GM12878 (cell line): ENCODE measurements around the gene PIEZO2. TPM values are rescaled to one million over a fixed set of nuclear protein-coding genes. Genes with fewer than 3 reads are reported as not detected.

Experiments used
- ATAC-seq: fragments of 200-7000 bp; cut with Tn5 transposase; 3 replicates; pipeline ENCODE4 v1.9.1; 2020; ENCODE audit warnings: mild to moderate bottlenecking, moderate library complexity
- BruUV-seq: library from RNA; stranded (reverse); fragments of 400-500 nt; replicated peaks from 2 replicates; lab custom pipeline; 2021; lab: Mats Ljungman, UMichigan
- CTCF ChIA-PET: fragments of 300-600 bp; sonication (Branson Sonifier 250); formaldehyde crosslinking; extraction: SDS; loops from one replicate; lab custom pipeline; 2021; ENCODE audit warnings: inconsistent platforms; lab: Yijun Ruan, JAX
- POLR2A ChIA-PET: fragments of 350-600 bp; formaldehyde crosslinking; extraction: SDS; loops from one replicate; lab custom pipeline; 2021; ENCODE audit warnings: inconsistent platforms; lab: Charles Lee
- RAD21 ChIA-PET: fragments of 300-600 bp; sonication (Branson Sonifier 250); formaldehyde crosslinking; loops from one replicate; lab custom pipeline; 2023; ENCODE audit warnings: antibody characterized with exemption; ENCODE audit not compliant: unreplicated experiment; lab: Charles Lee
- SMC1A ChIA-PET: fragments of 300-600 bp; sonication (Branson Sonifier 250); formaldehyde crosslinking; loops from one replicate; lab custom pipeline; 2023; ENCODE audit not compliant: unreplicated experiment, uncharacterized antibody; lab: Charles Lee
- DNase-seq: peaks from one replicate; pipeline ENCODE4 v3.0.0-alpha.2; 2011; ENCODE audit warnings: low read depth, low spot score
- FAIRE-seq: peaks from 3 replicates; lab custom pipeline; 2011; peaks lifted over from hg19 to GRCh38; lab: Jason Lieb, UNC
- H2AFZ ChIP-seq: 2 replicates; pipeline ENCODE4 v1.6.0; 2011; ENCODE audit warnings: low read depth, low read length, control low read depth; ENCODE audit not compliant: control insufficient read depth
- H3K27ac ChIP-seq: 2 replicates; pipeline ENCODE4 v1.5.1; 2011; ENCODE audit warnings: control low read depth; ENCODE audit not compliant: control insufficient read depth, insufficient read depth
- H3K27me3 ChIP-seq, 2 experiments: replicated peaks in 1 of 2; 2 replicates each; pipeline versions ENCODE4 v1.6.0 to v1.6.1; 2011; ENCODE audit warnings: low read length in 1 of 2; ENCODE audit not compliant: control insufficient read depth in 2 of 2, insufficient read depth in 2 of 2
- H3K36me3 ChIP-seq, 2 experiments: 2 replicates each; pipeline ENCODE4 v1.5.1; 2011; ENCODE audit warnings: low read length in 1 of 2; ENCODE audit not compliant: control insufficient read depth in 2 of 2, insufficient read depth in 2 of 2
- H3K4me1 ChIP-seq: 2 replicates; pipeline ENCODE4 v1.6.1; 2011; ENCODE audit warnings: mild to moderate bottlenecking, low read length, moderate library complexity, mixed read lengths; ENCODE audit not compliant: control insufficient read depth, insufficient read depth
- H3K4me2 ChIP-seq: 2 replicates; pipeline ENCODE4 v1.6.0; 2011; ENCODE audit warnings: control low read depth; ENCODE audit not compliant: control insufficient read depth, insufficient read depth
- H3K4me3 ChIP-seq: fragments of 200-600 bp; sonication (generic); 2 replicates; pipeline ENCODE4 v1.5.1; 2016
- H3K79me2 ChIP-seq: 2 replicates; pipeline ENCODE4 v1.6.0; 2011; ENCODE audit warnings: low read length; ENCODE audit not compliant: control insufficient read depth, insufficient read depth
- H3K9ac ChIP-seq: 2 replicates; pipeline ENCODE4 v1.8.0; 2011; ENCODE audit warnings: low read length, control low read depth, mixed read lengths; ENCODE audit not compliant: control insufficient read depth, insufficient read depth
- H3K9me3 ChIP-seq: replicated peaks from 3 replicates; pipeline ENCODE4 v1.5.1; 2011; ENCODE audit warnings: mild to moderate bottlenecking, low read length; ENCODE audit not compliant: control insufficient read depth, insufficient read depth
- H4K20me1 ChIP-seq: 2 replicates; pipeline ENCODE4 v1.6.0; 2011; ENCODE audit not compliant: control insufficient read depth, insufficient read depth
- ATF3 ChIP-seq: IDR thresholded peaks from 2 replicates; pipeline ENCODE4 v1.6.1; 2011; ENCODE audit warnings: low read depth, mild to moderate bottlenecking, low read length, moderate library complexity, borderline replicate concordance; ENCODE audit errors: extremely low read depth
- IKZF2 ChIP-seq, 2 experiments: fragments of 450-650 bp; IDR thresholded peaks; 2 replicates each; pipeline ENCODE4 v1.6.1; 2017; ENCODE audit warnings: mild to moderate bottlenecking in 2 of 2, moderate library complexity in 2 of 2
- POLR2AphosphoS2 ChIP-seq: IDR thresholded peaks from 2 replicates; pipeline ENCODE4 v1.6.1; 2011; ENCODE audit warnings: low read depth, mild to moderate bottlenecking, low read length, improper control_type of control experiment, moderate library complexity
- TBL1XR1 ChIP-seq: IDR thresholded peaks from 2 replicates; pipeline ENCODE4 v1.6.1; 2012; ENCODE audit warnings: low read depth, low read length, improper control_type of control experiment
- TCF12 ChIP-seq: IDR thresholded peaks from 2 replicates; pipeline ENCODE4 v1.6.1; 2011; ENCODE audit warnings: low read depth, mild to moderate bottlenecking, low read length
- WGBS: methylation state at CpG from one replicate; pipeline ENCODE4 v1.1.6; 2016; ENCODE audit warnings: low lambda C conversion rate; ENCODE audit not compliant: insufficient replicate concordance, insufficient coverage; ENCODE audit errors: missing lambda C conversion rate; 5-methylcytosine and 5-hydroxymethylcytosine counted together
- in situ Hi-C: fragments of 300-500 bp; cut with MboI; formaldehyde crosslinking; loops from 9 replicates; pipeline ENCODE4 v1.14.3; 2018; ENCODE audit warnings: mixed read lengths
- intact Hi-C: fragments of 100-400 bp; cut with micrococcal nuclease; formaldehyde crosslinking; loops from one replicate; pipeline ENCODE4 v1.14.2; 2022; ENCODE audit not compliant: unreplicated experiment
- polyA plus RNA-seq, 11 experiments: library from polyadenylated mRNA; depleted of rRNA in 4 of 11; unstranded in 6 of 11; stranded (reverse) in 5 of 11; fragments of >200 nt; fragmentation: Nextera tagmentation in 4 of 11; fragmentation: Illumina TruSeq in 1 of 11; extraction: Ambion mirVana in 4 of 11; extraction: Trizol in 1 of 11; gene quantifications; 1 replicate in 1 of 11; 2 replicates in 10 of 11; pipeline versions ENCODE4 v1.2.1 to v1.2.3, GENCODE V29; 2011 to 2016; ENCODE audit warnings: inconsistent platforms in 2 of 11, missing spikeins in 2 of 11, low read depth in 1 of 11
- total RNA-seq, 4 experiments: library from RNA; depleted of rRNA in 3 of 4; stranded (reverse); fragments of >200 nt in 3 of 4; fragmentation: Illumina TruSeq in 1 of 4; extraction: Trizol in 1 of 4; gene quantifications; 2 replicates each; pipeline versions ENCODE4 v1.2.1 to v1.2.3, GENCODE V29; 2013 to 2021

Gene PIEZO2
- total and polyA plus RNA-seq, 10 of the 15 experiments (the other 5 are each of a cell fraction or from before 2014, with no cell fraction given), result 6.7 to 42.3 (median 27.4) TPM

- H4K20me1 ChIP-seq, result no peaks in the 10 kb centered on the region
- WGBS, result 65% methylated on average over 7 of the region's 7 CpGs
- no peak for TF ChIP-seq ATF3
- TF ChIP-seq TCF12, result 0 out of 2 replicates have a peak, but pooled peaks have one; percentile 32
- no peak for TF ChIP-seq TBL1XR1
- no peak for TF ChIP-seq POLR2AphosphoS2
- no peak for TF ChIP-seq IKZF2 (IDR thresholded peaks at IDR 0.05)
- TF ChIP-seq, all 136 proteins: peak for 1
- Histone ChIP-seq H3K4me3 (no peak overlapping the region), H3K4me2 (no peak overlapping the region), H3K36me3 (peaks cover 0 to 12% of the 10 kb centered on the region in 2 experiments; a peak in 2 of 4 replicates), H3K4me1 (peaks cover 28% of the 10 kb centered on the region; the same call in 1 of the 2 replicates), H3K27me3 (no peaks in the 10 kb centered on the region), H3K79me2 (peaks cover 3% of the 10 kb centered on the region), H3K9ac (no peak overlapping the region), H3K9me3 (peaks cover 7% of the 10 kb centered on the region; the same call in 2 of the 3 replicates), H2AFZ (no peak overlapping the region), H3K27ac (no peak overlapping the region)
- in situ Hi-C loops (loop anchor here (5.0 kb wide), 2 partner anchors 192 to 287 kb away; no protein-coding TSS in a partner anchor), intact Hi-C loops (loop anchor here (2.0 kb wide), 1 partner anchor 63 kb away; no protein-coding TSS in a partner anchor)
- DNase-seq, result no peak
- RAD21 ChIA-PET, result interaction anchor here (0.7 to 7.9 kb wide), 22 partner anchors 9 to 313 kb away, joined by 3 to 157 read pairs (median 6); partner anchors contain the start of gene PIEZO2
- no TSS peak for BruUV-seq
- POLR2A ChIA-PET, result interaction anchor here (0.7 to 2.4 kb wide), 4 partner anchors 12 to 300 kb away, joined by 4 to 11 read pairs (median 6); partner anchors contain the start of gene PIEZO2
- no peak for ATAC-seq
- SMC1A ChIA-PET, result interaction anchor here (0.6 to 12.5 kb wide), 21 partner anchors 10 to 447 kb away, joined by 3 to 256 read pairs (median 9); partner anchors contain the start of gene PIEZO2
- CTCF ChIA-PET, result interaction anchor here (1.2 to 10.6 kb wide), 20 partner anchors 11 to 461 kb away, joined by 3 to 225 read pairs (median 13); partner anchors contain the start of gene PIEZO2
- FAIRE-seq, result no peak
These were observed 299.2 kb downstream of the PIEZO2 start for GRCh38 chr18:10850216-10850615.
